GM18909 (cell line): ENCODE results near the gene YIF1A.
"Not testable (repeated sequence)": the region's sequence is repeated elsewhere in the genome, so short reads cannot be mapped to it uniquely, and the experiment has no call there.

Source experiments
- ATAC-seq: cut with Tn5 transposase; IDR thresholded peaks from one replicate; pipeline ENCODE4 v1.9.1; 2021; ENCODE audit warnings: mild to moderate bottlenecking; ENCODE audit not compliant: unreplicated experiment, poor library complexity

Gene YIF1A

GRCh38 chr11:66258473-66258893 is 30.5 kb downstream of the YIF1A start:
- ATAC-seq: no peak

- ATAC-seq: not testable (repeated sequence)
These were observed 35.9 kb downstream of the YIF1A start for GRCh38 chr11:66253081-66253480.

- no peak for ATAC-seq
These were observed 37.1 kb downstream of the YIF1A start for GRCh38 chr11:66251809-66252208.

- ATAC-seq: no peak
These were observed 40.0 kb downstream of the YIF1A start for GRCh38 chr11:66248903-66249302.

GRCh38 chr11:66247801-66248200 is 41.1 kb downstream of the YIF1A start:
- ATAC-seq: no peak

- ATAC-seq: no peak
These were observed 41.6 kb downstream of the YIF1A start for GRCh38 chr11:66247295-66247694.

GRCh38 chr11:66243782-66244535 is 45.0 kb downstream of the YIF1A start:
- ATAC-seq: no peak

- ATAC-seq: no peak
These were observed 46.7 kb downstream of the YIF1A start for GRCh38 chr11:66242095-66242765.

GRCh38 chr11:66240781-66241136 is 48.2 kb downstream of the YIF1A start:
- no peak for ATAC-seq

GRCh38 chr11:66239998-66240780 is 48.8 kb downstream of the YIF1A start:
- ATAC-seq: no peak

GRCh38 chr11:66239511-66239910 is 49.4 kb downstream of the YIF1A start:
- no peak for ATAC-seq

GRCh38 chr11:66238786-66239413 is 50.0 kb downstream of the YIF1A start:
- no peak for ATAC-seq

- ATAC-seq: no peak
These were observed 51.1 kb downstream of the YIF1A start for GRCh38 chr11:66237867-66238266.

GRCh38 chr11:66235141-66235540 is 53.8 kb downstream of the YIF1A start:
- no peak for ATAC-seq
